ENCODE data around the gene SNX13.
"Not testable (repeated sequence)": the region's sequence is repeated elsewhere in the genome, so short reads cannot be mapped to it uniquely, and the experiment has no call there.

SNX13 gene

DNA sequence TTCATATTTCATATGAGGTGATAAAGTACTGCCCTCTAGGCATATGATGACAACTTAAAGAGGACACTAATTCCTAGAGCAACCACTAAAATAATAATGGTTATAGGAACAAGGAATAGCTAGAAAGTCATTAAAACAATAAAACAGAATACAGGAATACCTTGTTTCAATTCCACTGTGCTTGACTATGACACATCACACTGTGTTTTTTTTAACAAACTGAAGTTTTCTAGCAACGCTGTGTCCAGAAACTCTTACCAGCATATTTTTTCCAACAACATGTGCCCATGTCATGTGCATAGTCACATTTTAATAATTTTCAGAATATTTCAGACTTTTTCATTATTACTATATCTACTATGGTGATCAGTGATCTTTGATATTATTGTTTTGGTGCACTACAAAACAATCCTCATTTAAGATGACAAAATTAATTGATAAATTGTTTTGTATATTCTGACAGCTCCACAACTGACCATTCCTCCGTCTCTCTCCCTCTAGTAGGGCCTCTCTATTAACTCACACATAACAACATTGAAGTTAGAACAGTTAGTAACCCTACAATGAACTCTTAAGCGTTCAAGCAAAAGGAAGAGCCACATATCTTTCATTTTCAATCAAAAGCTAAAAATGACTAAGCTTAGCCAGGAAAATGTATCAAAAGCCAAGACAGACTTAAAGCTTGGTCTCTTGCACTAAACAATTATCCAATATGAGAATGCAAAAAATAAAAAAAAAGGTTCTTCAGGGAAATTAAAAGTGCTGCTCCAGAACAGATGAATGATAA, 85.8 kb downstream of the SNX13 start:
- DNase-seq = no peak

- no peak for DNase-seq
Observed at GRCh38 chr7:17852361-17852760, 87.9 kb downstream of the SNX13 start.

GRCh38 chr7:17849504-17849903, 90.8 kb downstream of the SNX13 start:
- DNase-seq = no peak

GRCh38 chr7:17848516-17848915, 91.8 kb downstream of the SNX13 start:
- no peak for DNase-seq

- no peak for DNase-seq
Observed at GRCh38 chr7:17846935-17847334, 93.4 kb downstream of the SNX13 start.

DNA sequence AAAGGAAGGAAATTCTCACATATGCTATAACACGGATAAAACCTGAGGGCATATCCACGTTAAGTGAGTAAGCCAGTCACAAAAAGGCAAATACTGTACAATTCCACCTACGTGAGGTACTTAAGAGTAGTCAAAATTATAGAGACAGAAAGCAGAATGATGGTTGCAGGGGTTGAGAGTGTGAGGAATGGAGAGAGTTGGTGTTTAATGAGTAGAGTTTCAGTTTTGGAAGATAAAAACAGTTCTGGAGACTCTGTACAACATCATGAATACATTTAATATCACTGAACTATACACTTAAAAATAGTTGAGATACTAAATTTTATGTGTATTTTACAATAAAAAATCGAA, 95.1 kb downstream of the SNX13 start:
- no peak for DNase-seq

- no peak for DNase-seq
Observed at GRCh38 chr7:17844514-17845196, 95.6 kb downstream of the SNX13 start.

GRCh38 chr7:17844022-17844421, 96.3 kb downstream of the SNX13 start:
- no peak for DNase-seq

DNA sequence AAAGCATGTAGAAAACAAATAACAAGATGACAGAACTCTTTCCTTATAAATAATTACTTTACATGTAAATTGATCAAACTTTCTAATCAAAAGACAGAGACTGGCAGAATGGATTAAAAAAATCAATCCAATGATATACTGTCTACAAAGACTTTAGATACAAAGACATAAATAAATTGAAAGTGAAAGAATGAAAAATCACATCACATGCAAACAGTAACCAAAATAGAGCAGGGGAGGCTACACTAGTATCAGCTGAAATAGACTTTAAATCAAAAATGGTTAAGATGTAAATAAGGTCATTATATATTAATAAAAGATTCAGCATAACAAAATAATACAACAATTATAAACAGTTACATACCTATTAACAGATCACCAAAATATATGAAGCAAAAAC, 97.3 kb downstream of the SNX13 start:
- no peak for DNase-seq

- DNase-seq = no peak
Observed at GRCh38 chr7:17832820-17833355, 107.4 kb downstream of the SNX13 start.

GRCh38 chr7:17832242-17832641, 108.1 kb downstream of the SNX13 start:
- DNase-seq = no peak

DNA sequence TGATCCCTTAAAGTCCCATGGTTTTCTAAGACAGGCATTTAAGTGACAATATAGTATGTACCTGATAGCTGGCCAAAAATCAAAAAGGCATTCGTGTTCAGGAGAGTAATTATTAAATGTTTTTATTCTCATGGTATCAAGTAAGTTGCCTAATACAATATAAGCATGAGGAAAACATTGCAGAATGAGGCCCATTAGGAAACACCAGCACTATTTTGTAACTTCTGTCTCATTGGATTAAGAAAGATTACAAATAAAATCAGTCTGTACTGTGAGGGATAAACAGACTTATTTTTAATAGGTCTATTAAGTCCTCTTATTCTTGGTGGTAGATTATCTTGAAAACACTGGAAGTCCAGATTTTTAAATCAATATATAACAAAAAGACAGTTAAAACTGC, 110.1 kb downstream of the SNX13 start:
- DNase-seq = no peak

GRCh38 chr7:17829001-17829400, 111.3 kb downstream of the SNX13 start:
- DNase-seq = no peak

GRCh38 chr7:17822547-17823173, 117.6 kb downstream of the SNX13 start:
- no peak for DNase-seq

GRCh38 chr7:17816903-17817302, 123.4 kb downstream of the SNX13 start:
- no peak for DNase-seq

GRCh38 chr7:17815318-17815717, 125.0 kb downstream of the SNX13 start:
- DNase-seq = no peak

DNA sequence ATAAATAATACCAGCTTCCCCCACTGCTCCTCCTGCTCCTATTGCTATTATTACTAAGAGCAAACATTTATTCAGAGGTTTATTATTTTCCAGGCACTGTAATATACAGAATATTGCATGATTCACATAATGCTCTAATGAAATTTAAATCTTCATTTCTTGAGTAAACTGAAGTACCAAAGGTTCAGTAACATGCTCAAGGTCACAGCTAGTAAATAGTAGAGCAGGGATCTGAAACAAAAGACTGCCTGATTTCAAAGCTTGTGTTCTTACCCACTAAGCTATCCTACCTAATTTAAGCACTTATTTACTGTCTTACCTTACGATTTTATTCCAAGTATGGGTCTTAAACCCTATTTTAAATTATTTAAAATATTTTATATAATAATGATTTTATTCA, 126.2 kb downstream of the SNX13 start:
- no peak for DNase-seq

DNA sequence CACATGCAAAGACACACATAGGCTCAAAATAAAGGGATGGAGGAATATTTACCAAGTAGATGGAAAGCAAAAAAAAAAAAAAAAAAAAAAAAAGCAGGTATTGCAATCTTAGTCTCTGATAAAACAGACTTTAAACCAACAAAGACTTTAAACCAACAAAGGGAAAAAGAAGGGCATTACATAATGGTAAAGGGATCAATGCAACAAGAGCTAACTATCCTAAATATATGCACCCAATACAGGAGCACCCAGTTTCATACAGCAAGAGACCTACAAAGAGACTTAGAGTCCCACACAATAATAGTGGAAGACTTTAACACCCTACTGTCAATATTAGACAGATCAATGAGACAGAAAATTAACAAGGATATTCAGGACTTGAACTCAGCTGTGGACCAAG, 131.1 kb downstream of the SNX13 start:
- DNase-seq = not testable (repeated sequence)

DNA sequence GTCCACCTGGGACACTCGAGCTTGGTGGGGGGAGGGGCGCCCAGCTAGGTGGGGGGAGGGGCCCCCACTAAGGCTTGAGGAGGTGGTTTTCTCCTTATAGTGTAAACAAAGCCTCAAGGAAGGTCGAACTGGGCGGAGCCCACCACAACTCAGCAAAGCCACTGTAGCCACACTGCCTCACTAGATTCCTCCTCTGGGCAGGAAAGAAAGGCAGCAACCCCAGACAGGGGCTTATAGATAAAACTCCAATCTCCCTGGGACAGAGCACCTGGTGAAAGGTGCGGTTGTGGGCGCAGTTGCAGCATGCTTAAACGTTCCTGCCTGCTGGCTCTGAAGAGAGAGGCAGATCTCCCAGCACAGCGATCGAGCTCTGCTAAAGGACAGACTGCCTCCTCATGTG, 133.1 kb downstream of the SNX13 start:
- no peak for DNase-seq

GRCh38 chr7:17806631-17807030, 133.7 kb downstream of the SNX13 start:
- no peak for DNase-seq

GRCh38 chr7:17802056-17802455, 138.2 kb downstream of the SNX13 start:
- DNase-seq = no peak

Measured in amygdala (tissue), 56 donors.